Skeletal muscle tissue (tissue), 4 donors: ENCODE data around the gene C11orf52. TPM values are rescaled to one million over a fixed set of nuclear protein-coding genes. Genes with fewer than 3 reads are reported as not detected.
"Not testable (repeated sequence)": the region's sequence is repeated elsewhere in the genome, so short reads cannot be mapped to it uniquely, and the experiment has no call there.

ENCODE experiments used
- H3K27ac ChIP-seq: one replicate; pipeline ENCODE4 v1.7.0; 2013; ENCODE audit warnings: mild to moderate bottlenecking, low read depth, low read length, inconsistent platforms
- H3K27me3 ChIP-seq, 3 donors: one replicate each; pipeline ENCODE4 v1.7.0; 2013; ENCODE audit warnings: low read length in 3 of 3; ENCODE audit not compliant: control insufficient read depth in 3 of 3, insufficient read depth in 3 of 3
- H3K36me3 ChIP-seq, 3 donors: one replicate each; pipeline ENCODE4 v1.7.0; 2013; ENCODE audit warnings: low read length in 3 of 3; ENCODE audit not compliant: control insufficient read depth in 3 of 3, insufficient read depth in 3 of 3
- H3K4me1 ChIP-seq, 3 donors: one replicate each; pipeline ENCODE4 v1.7.0; 2013; ENCODE audit warnings: low read length in 3 of 3, mild to moderate bottlenecking in 3 of 3; ENCODE audit not compliant: control insufficient read depth in 3 of 3, insufficient read depth in 3 of 3
- H3K4me3 ChIP-seq, 3 donors: one replicate each; pipeline ENCODE4 v1.7.0; 2013; ENCODE audit warnings: low read length in 3 of 3
- H3K9ac ChIP-seq, 3 donors: one replicate each; pipeline ENCODE4 v1.7.0; 2013; ENCODE audit warnings: low read length in 3 of 3, mild to moderate bottlenecking in 3 of 3, moderate library complexity in 2 of 3, low read depth in 1 of 3
- H3K9me3 ChIP-seq, 3 donors: one replicate each; pipeline ENCODE4 v1.7.0; 2013; ENCODE audit warnings: low read length in 3 of 3; ENCODE audit not compliant: control insufficient read depth in 3 of 3
- total RNA-seq: library from RNA; depleted of rRNA; stranded (reverse); fragments of >200 nt; gene quantifications from one replicate; pipeline ENCODE4 v1.2.3, GENCODE V29; 2014
- donor health status: Osteomylitis.

C11orf52 gene
- total RNA-seq, 1 donor from 2014 or later = 0.52 TPM

DNA sequence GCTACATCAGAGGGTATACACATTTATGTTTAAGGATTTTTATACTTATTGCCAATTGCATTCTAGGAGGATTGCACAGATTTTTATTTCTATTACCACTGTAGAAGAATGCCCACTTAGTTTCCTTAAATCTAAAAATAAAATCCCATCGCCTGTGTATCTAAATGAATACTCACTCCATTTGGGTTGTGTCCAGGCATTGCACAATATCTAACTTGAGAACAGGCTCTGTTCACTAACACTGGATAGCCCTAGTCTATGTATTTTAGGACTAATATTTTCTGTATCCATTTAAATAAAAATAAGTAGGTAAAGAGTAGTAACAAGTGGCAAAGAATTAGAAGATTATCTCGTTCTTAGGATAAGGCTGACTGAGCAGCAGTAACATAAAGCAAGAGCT is 4.1 kb downstream of the C11orf52 start:
- peak overlapping the region; percentile 38 to 52 (median 45) for H3K4me3 ChIP-seq

DNA sequence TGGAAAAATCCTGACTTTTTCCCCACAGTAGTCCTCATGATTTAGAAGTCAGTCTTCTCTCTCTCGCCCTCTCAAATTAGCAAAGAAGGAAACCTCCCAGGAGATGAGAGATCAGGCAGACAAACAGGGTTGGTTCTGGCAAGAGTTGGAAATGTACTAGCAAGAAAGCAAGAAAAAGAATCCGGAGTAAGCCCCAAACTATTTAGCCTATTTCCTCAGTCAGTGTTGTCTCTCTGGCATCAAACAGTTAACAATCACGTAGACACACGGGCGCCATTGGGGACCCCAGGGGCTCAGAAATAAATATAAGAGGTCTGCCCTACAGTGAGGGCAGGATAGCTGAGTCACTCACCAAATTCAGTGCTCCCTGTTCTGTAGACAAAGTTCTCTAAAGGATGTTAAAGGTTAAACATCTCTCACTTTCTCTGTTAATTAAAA is 4.7 kb downstream of the C11orf52 start:
- Histone ChIP-seq H3K27me3 (no peaks in the 10 kb centered on the region), H3K36me3 (no peaks in the 10 kb centered on the region), H3K27ac (peak overlapping the region; percentile 93), H3K9me3 (no peaks in the 10 kb centered on the region), H3K4me1 (peaks cover 60 to 68% (median 67%) of the 10 kb centered on the region in 3 donors), H3K9ac (peak overlapping the region; percentile 64 to 80 (median 73)), H3K4me3 (peak overlapping the region; percentile 38 to 52 (median 45))

More for the DNA sequence above, 4.1 kb downstream of the C11orf52 start:
- H3K27me3 ChIP-seq = no peaks in the 10 kb centered on the region
- H3K36me3 ChIP-seq = no peaks in the 10 kb centered on the region
- H3K9me3 ChIP-seq = no peaks in the 10 kb centered on the region
- H3K9ac ChIP-seq = peak overlapping the region; percentile 64 to 80 (median 73)
- H3K27ac ChIP-seq = peak overlapping the region; percentile 93
- H3K4me1 ChIP-seq = peaks cover 66 to 73% (median 73%) of the 10 kb centered on the region in 3 donors

DNA sequence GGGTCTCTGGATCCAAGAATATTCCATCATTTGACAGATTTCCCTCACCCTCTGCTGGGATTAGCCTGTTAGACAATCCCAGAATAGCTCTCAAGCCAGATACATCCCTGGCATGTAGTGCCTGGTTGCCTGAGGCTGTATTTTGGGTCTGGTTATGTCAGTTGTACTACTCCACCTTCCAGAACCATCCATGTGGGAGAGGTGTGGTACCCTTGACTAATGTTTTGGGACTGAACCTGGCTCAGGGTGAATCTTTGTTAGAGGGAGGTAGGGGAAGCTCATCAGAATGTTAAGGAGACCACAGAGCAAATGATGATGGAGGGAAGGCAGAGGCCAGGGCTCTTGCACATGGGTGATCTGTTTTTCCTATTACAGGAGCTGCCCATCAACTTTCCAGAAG is 5.2 kb downstream of the C11orf52 start:
- Histone ChIP-seq H3K4me3 (peak overlapping the region; percentile 2 to 38 (median 13)), H3K9me3 (no peaks in the 10 kb centered on the region), H3K27ac (peak overlapping the region; percentile 93), H3K4me1 (peaks cover 55 to 65% (median 62%) of the 10 kb centered on the region in 3 donors), H3K9ac (peak overlapping the region; percentile 64 to 80 (median 73)), H3K27me3 (no peaks in the 10 kb centered on the region), H3K36me3 (no peaks in the 10 kb centered on the region)

DNA sequence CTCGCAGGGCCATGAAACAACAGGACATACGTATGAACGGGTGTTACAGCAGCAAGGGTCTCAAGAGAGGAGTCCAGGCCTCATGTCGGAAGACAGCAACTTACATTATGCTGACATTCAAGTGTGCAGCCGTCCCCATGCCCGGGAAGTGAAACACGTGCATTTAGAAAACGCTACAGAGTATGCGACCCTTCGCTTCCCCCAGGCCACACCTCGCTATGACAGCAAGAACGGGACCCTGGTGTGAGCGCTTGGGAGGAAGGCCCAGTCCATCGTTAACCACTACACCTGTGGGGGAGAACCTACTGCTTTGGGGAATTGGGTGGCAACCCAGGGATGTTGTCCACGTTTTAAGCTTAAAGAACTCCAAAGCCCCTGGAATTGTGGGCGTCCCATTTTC is 7.2 kb downstream of the C11orf52 start:
- Histone ChIP-seq H3K27ac (peak overlapping the region; percentile 93), H3K4me1 (peaks cover 50 to 52% (median 51%) of the 10 kb centered on the region in 3 donors)

DNA sequence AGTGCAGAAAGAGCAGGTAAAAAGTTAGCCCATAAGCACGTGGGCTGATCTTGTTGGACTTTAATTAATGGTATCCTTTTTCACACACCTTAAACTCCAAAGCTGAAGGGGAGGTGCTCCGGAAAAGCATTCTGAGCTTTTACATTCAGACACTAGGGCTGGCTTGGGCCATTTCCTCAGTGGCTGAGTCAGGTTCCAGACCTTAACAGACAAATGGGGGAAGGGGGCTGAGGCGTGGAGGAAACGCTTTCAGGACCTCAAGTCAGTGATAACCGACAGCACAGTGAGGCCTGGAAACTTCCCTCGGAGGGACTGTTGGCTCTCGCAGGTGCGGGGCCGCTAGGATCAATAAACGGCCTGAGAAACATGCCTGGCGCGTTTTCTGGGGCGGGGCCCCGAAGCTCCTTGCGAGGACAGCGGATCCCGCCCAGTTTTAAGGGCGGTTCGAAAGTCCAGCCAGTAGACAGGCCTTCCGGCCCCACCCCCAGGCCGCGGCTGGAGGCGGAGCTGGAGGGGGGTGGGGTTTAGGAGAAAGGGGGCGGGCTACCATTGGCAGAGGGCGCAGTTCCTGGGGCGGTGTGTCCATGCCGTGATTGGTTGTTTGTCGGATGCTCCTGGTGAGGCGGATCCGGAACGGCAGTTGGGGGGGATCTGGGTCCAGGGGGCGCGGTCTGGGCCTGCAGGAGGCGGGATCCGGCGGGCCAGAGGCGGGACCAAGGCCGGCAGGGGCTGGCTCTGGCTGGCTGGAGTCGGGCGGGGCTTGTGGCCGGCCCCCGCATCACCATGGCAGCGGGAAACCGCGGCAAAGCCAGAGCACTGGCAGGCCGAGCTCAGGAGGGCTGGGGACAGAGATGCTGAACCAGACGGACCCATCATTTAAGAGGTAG is 8.0 kb downstream of the C11orf52 start:
- Histone ChIP-seq H3K27me3 (no peaks in the 10 kb centered on the region), H3K9ac (peak overlapping the region; percentile 77 to 90 (median 87)), H3K4me3 (peak overlapping the region; percentile 75 to 83 (median 83)), H3K27ac (peak overlapping the region; percentile 93), H3K9me3 (no peaks in the 10 kb centered on the region), H3K36me3 (no peaks in the 10 kb centered on the region), H3K4me1 (peaks cover 44 to 48% (median 48%) of the 10 kb centered on the region in 3 donors)

More for the DNA sequence above, 7.2 kb downstream of the C11orf52 start:
- Histone ChIP-seq H3K9me3 (no peaks in the 10 kb centered on the region), H3K36me3 (no peaks in the 10 kb centered on the region), H3K9ac (peak overlapping the region; percentile 77 to 90 (median 87)), H3K27me3 (no peaks in the 10 kb centered on the region), H3K4me3 (peak overlapping the region; percentile 73 to 83 (median 83))

DNA sequence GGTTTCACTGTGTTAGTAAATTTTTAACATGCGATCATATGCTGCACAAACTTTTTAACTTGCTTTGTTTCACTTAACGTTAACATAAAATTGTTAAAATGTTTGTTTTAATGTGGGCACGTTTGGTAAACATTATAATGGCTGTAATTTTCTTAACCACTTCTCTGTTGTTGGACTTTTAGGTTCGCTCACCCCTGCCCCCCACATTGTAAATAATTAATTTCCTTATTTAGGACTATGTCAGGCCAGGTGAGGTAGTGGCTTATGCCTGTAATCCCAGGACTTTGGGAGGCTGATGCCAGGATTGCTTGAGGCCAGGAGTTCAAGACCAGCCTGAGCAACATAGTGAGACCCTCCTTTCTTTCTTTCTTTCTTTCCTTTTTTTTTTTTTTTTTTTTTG is 11.8 kb downstream of the C11orf52 start:
- H3K27me3 ChIP-seq = no peaks in the 10 kb centered on the region
- no peak overlapping the region for H3K27ac ChIP-seq
- H3K4me3 ChIP-seq = no peak overlapping the region
- H3K9me3 ChIP-seq = no peaks in the 10 kb centered on the region
- peaks cover 17 to 20% (median 19%) of the 10 kb centered on the region in 3 donors for H3K4me1 ChIP-seq
- H3K36me3 ChIP-seq = no peaks in the 10 kb centered on the region
- no peak overlapping the region for H3K9ac ChIP-seq

DNA sequence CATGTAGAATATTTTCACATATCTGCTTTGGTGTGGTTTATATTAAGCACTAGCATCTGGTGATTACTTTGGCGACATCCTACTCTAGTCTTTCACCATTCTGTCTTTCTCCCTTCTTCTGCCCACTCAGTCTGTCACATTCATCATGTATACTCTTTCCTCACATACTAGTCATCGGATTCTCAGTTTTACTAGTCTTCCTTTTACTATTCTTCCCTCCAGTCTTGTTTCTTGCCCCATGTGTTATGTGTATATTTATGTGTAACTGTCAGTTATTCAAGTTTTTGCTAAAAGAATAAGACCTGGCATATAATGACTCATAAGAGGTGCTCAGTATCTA is 13.9 kb downstream of the C11orf52 start:
- peaks cover 15 to 18% (median 16%) of the 10 kb centered on the region in 3 donors for H3K4me1 ChIP-seq
- no peak overlapping the region for H3K27ac ChIP-seq
- H3K36me3 ChIP-seq = no peaks in the 10 kb centered on the region
- no peaks in the 10 kb centered on the region for H3K9me3 ChIP-seq
- H3K9ac ChIP-seq = no peak overlapping the region
- no peak overlapping the region for H3K4me3 ChIP-seq
- H3K27me3 ChIP-seq = no peaks in the 10 kb centered on the region

DNA sequence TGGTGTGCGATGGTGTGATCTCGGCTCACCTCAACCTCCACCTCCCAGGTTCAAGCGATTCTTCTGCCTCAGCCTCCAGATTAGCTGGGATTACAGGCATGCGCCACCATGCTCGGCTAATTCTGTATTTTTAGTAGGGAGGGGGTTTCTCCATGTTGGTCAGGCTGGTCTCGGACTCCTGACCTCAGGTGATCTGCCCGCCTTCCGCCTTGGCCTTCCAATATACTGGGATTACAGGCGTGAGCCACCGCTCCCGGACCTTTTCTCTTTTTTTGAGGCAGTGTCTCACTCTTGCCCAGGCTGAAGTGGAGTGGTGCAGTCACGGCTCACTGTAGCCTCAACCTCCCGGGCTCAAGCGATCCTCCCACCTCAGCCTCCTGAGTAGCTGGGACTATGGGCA is 14.5 kb downstream of the C11orf52 start:
- not testable (repeated sequence) for H3K9me3 ChIP-seq, H3K27ac ChIP-seq, H3K9ac ChIP-seq, H3K27me3 ChIP-seq, H3K36me3 ChIP-seq, H3K4me3 ChIP-seq
- peaks cover 18 to 23% (median 21%) of the 10 kb centered on the region in 3 donors for H3K4me1 ChIP-seq

DNA sequence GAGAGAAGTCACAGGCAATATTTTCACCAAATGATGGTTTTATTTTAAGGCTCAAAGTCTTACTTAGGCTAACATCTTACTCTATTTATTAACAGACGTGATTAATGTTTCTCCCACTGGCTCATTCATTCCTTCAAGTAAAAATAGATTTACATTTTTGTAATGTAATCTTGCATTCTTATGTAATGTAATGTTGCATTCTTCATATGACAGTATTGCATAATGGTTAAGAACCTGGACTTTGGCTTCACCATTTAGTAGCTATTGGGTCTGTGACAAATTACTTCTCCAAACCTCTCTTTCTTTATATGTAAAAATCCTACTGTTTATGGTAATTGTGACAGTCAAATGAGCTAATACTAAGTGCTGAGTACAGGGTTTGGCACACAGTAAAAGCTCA is 15.2 kb downstream of the C11orf52 start:
- H3K27me3 ChIP-seq = no peaks in the 10 kb centered on the region
- peaks cover 25 to 29% (median 26%) of the 10 kb centered on the region in 3 donors for H3K4me1 ChIP-seq
- no peaks in the 10 kb centered on the region for H3K36me3 ChIP-seq
- H3K9ac ChIP-seq = no peak overlapping the region
- no peak overlapping the region for H3K4me3 ChIP-seq
- H3K27ac ChIP-seq = no peak overlapping the region
- H3K9me3 ChIP-seq = no peaks in the 10 kb centered on the region

DNA sequence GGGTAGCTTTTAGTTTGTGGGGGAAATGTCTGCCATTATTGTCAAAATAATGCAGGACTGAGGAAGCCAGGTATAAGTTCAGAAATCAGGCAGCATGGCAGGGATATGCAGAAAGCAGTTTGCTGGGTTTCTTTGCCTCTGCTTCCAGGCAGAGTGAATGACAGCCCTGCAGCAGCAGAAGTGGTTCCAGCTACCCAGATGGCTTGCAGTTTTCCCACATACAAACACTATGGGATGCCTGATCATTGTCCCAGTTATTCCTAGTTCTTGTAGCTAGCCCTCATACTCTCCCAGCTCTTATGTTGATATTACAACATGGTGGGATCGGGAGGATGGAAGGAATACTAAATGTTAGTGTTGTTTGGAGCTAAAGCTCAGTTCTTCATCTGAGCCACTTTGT is 15.6 kb downstream of the C11orf52 start:
- peaks cover 26 to 33% (median 27%) of the 10 kb centered on the region in 3 donors for H3K4me1 ChIP-seq
- no peaks in the 10 kb centered on the region for H3K36me3 ChIP-seq
- no peaks in the 10 kb centered on the region for H3K27me3 ChIP-seq
- no peak overlapping the region for H3K4me3 ChIP-seq
- H3K9me3 ChIP-seq = no peaks in the 10 kb centered on the region
- H3K9ac ChIP-seq = no peak overlapping the region
- H3K27ac ChIP-seq = no peak overlapping the region
